Skeletal muscle satellite cell (primary cell): ENCODE data around the gene HM13.

Source experiments
- H3K27me3 ChIP-seq: 2 replicates; pipeline ENCODE4 v1.7.0; 2013; ENCODE audit warnings: low read length; ENCODE audit not compliant: control insufficient read depth, insufficient read depth
- H3K36me3 ChIP-seq: 2 replicates; pipeline ENCODE4 v1.7.0; 2013; ENCODE audit warnings: mild to moderate bottlenecking, control low read depth, low read length; ENCODE audit not compliant: insufficient read depth
- H3K4me1 ChIP-seq: 2 replicates; pipeline ENCODE4 v1.7.0; 2013; ENCODE audit warnings: low read length; ENCODE audit not compliant: control insufficient read depth, insufficient read depth
- H3K4me2 ChIP-seq: 2 replicates; pipeline ENCODE4 v1.7.0; 2013; ENCODE audit warnings: mild to moderate bottlenecking, low read length
- H3K4me3 ChIP-seq: 2 replicates; pipeline ENCODE4 v1.7.0; 2013; ENCODE audit warnings: low read length
- H3K9ac ChIP-seq: 2 replicates; pipeline ENCODE4 v1.7.0; 2013; ENCODE audit warnings: mild to moderate bottlenecking, low read depth, low read length, moderate library complexity
- H3K9me3 ChIP-seq: replicated peaks from 2 replicates; pipeline ENCODE4 v1.7.0; 2013; ENCODE audit warnings: mild to moderate bottlenecking, control low read depth, low read length

HM13 gene

GRCh38 chr20:31547017-31547675 lies 32.9 kb downstream of the HM13 start:
- peaks cover 70% of the 10 kb centered on the region for H3K36me3 ChIP-seq
- H3K4me3 ChIP-seq, result peak overlapping the region; percentile 65
- no peaks in the 10 kb centered on the region for H3K9me3 ChIP-seq
- peak overlapping the region; percentile 77 for H3K4me2 ChIP-seq
- peaks cover 58% of the 10 kb centered on the region for H3K4me1 ChIP-seq
- H3K9ac ChIP-seq, result peak overlapping the region; percentile 86
- H3K27me3 ChIP-seq, result no peaks in the 10 kb centered on the region

- H3K36me3 ChIP-seq, result peaks cover 69% of the 10 kb centered on the region
- H3K4me3 ChIP-seq, result peak overlapping the region; percentile 65
- peak overlapping the region; percentile 77 for H3K4me2 ChIP-seq
- no peaks in the 10 kb centered on the region for H3K27me3 ChIP-seq
- peaks cover 54% of the 10 kb centered on the region for H3K4me1 ChIP-seq
- peak overlapping the region; percentile 86 for H3K9ac ChIP-seq
- no peaks in the 10 kb centered on the region for H3K9me3 ChIP-seq
These were observed 33.6 kb downstream of the HM13 start for GRCh38 chr20:31547720-31548298.

- Histone ChIP-seq H3K36me3 (peaks cover 74% of the 10 kb centered on the region), H3K9ac (peak overlapping the region; percentile 86)
These were observed 34.7 kb downstream of the HM13 start for GRCh38 chr20:31548820-31549512.

GRCh38 chr20:31549513-31549880 lies 35.3 kb downstream of the HM13 start:
- Histone ChIP-seq H3K4me2 (no peak overlapping the region), H3K9me3 (no peaks in the 10 kb centered on the region), H3K4me1 (peaks cover 43% of the 10 kb centered on the region), H3K9ac (no peak overlapping the region), H3K36me3 (peaks cover 76% of the 10 kb centered on the region), H3K27me3 (no peaks in the 10 kb centered on the region), H3K4me3 (no peak overlapping the region)

More at GRCh38 chr20:31548820-31549512, 34.7 kb downstream of the HM13 start:
- H3K27me3 ChIP-seq, result no peaks in the 10 kb centered on the region
- peaks cover 49% of the 10 kb centered on the region for H3K4me1 ChIP-seq
- no peak overlapping the region for H3K4me3 ChIP-seq
- peak overlapping the region; percentile 77 for H3K4me2 ChIP-seq
- no peaks in the 10 kb centered on the region for H3K9me3 ChIP-seq

GRCh38 chr20:31550099-31550498 lies 35.9 kb downstream of the HM13 start:
- H3K36me3 ChIP-seq, result peaks cover 76% of the 10 kb centered on the region

GRCh38 chr20:31551163-31552081 lies 37.2 kb downstream of the HM13 start:
- H3K4me3 ChIP-seq, result no peak overlapping the region
- H3K9me3 ChIP-seq, result no peaks in the 10 kb centered on the region
- H3K9ac ChIP-seq, result peak overlapping the region; percentile 47
- no peaks in the 10 kb centered on the region for H3K27me3 ChIP-seq
- H3K4me2 ChIP-seq, result peak overlapping the region; percentile 30
- H3K36me3 ChIP-seq, result peaks cover 77% of the 10 kb centered on the region
- H3K4me1 ChIP-seq, result peaks cover 29% of the 10 kb centered on the region

More at GRCh38 chr20:31550099-31550498, 35.9 kb downstream of the HM13 start:
- Histone ChIP-seq H3K4me1 (peaks cover 37% of the 10 kb centered on the region), H3K9me3 (no peaks in the 10 kb centered on the region), H3K9ac (no peak overlapping the region), H3K4me3 (no peak overlapping the region), H3K27me3 (no peaks in the 10 kb centered on the region), H3K4me2 (no peak overlapping the region)

GRCh38 chr20:31555203-31555775 lies 41.0 kb downstream of the HM13 start:
- Histone ChIP-seq H3K4me1 (peaks cover 33% of the 10 kb centered on the region), H3K4me2 (no peak overlapping the region), H3K9ac (no peak overlapping the region), H3K4me3 (no peak overlapping the region), H3K9me3 (no peaks in the 10 kb centered on the region), H3K36me3 (peaks cover 53% of the 10 kb centered on the region), H3K27me3 (no peaks in the 10 kb centered on the region)

- Histone ChIP-seq H3K9me3 (no peaks in the 10 kb centered on the region), H3K9ac (peak overlapping the region; percentile 78), H3K4me3 (no peak overlapping the region), H3K27me3 (no peaks in the 10 kb centered on the region), H3K4me2 (no peak overlapping the region), H3K4me1 (peaks cover 44% of the 10 kb centered on the region), H3K36me3 (peaks cover 52% of the 10 kb centered on the region)
These were observed 45.5 kb downstream of the HM13 start for GRCh38 chr20:31559704-31560093.

- Histone ChIP-seq H3K4me2 (peak overlapping the region; percentile 68), H3K9me3 (no peaks in the 10 kb centered on the region), H3K27me3 (no peaks in the 10 kb centered on the region), H3K4me3 (peak overlapping the region; percentile 29), H3K9ac (peak overlapping the region; percentile 78), H3K4me1 (peaks cover 44% of the 10 kb centered on the region), H3K36me3 (peaks cover 46% of the 10 kb centered on the region)
These were observed 46.0 kb downstream of the HM13 start for GRCh38 chr20:31560094-31560745.

- Histone ChIP-seq H3K9ac (peak overlapping the region; percentile 78), H3K36me3 (peaks cover 50% of the 10 kb centered on the region), H3K4me3 (peak overlapping the region; percentile 29), H3K27me3 (no peaks in the 10 kb centered on the region), H3K9me3 (no peaks in the 10 kb centered on the region), H3K4me2 (peak overlapping the region; percentile 68), H3K4me1 (peaks cover 44% of the 10 kb centered on the region)
These were observed 46.7 kb downstream of the HM13 start for GRCh38 chr20:31560746-31561598.
